B cell (primary cell): ENCODE results near the gene CACHD1.
"Not testable (repeated sequence)": the region's sequence is repeated elsewhere in the genome, so short reads cannot be mapped to it uniquely, and the experiment has no call there.

Experiments used
- EZH2 ChIP-seq: IDR thresholded peaks from 2 replicates; pipeline ENCODE4 v1.6.1; 2012; ENCODE audit warnings: borderline replicate concordance, low read depth, mild to moderate bottlenecking, moderate library complexity, low read length; ENCODE audit not compliant: insufficient read depth, poor library complexity, severe bottlenecking
- TF ChIP-seq, protein P1 (sequence below): fragments of 200-600 bp; IDR thresholded peaks from one replicate; pipeline ENCODE4 v1.8.0; 2022; ENCODE audit warnings: antibody characterized with exemption, mild to moderate bottlenecking

DNA sequence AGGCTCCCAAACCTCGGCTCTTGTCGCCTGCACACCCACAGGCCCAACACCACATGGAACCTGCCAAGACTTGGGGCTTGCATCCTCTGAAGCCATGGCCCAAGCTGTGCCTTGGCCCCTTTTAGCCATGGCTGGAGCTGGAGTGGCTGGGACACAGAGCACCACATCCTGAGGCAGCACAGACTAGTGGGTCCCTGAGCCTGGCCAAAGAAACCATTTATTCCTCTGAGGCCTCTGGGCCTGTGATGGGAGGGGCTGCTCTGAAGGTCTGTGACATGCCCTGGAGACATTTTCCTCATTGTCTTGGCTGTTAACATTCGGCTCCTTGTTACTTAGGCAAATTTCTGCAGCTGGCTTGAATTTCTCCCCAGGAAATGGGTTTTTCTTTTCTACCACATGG lies 141.0 kb downstream of the CACHD1 start:
- TF ChIP-seq, protein P1, sequence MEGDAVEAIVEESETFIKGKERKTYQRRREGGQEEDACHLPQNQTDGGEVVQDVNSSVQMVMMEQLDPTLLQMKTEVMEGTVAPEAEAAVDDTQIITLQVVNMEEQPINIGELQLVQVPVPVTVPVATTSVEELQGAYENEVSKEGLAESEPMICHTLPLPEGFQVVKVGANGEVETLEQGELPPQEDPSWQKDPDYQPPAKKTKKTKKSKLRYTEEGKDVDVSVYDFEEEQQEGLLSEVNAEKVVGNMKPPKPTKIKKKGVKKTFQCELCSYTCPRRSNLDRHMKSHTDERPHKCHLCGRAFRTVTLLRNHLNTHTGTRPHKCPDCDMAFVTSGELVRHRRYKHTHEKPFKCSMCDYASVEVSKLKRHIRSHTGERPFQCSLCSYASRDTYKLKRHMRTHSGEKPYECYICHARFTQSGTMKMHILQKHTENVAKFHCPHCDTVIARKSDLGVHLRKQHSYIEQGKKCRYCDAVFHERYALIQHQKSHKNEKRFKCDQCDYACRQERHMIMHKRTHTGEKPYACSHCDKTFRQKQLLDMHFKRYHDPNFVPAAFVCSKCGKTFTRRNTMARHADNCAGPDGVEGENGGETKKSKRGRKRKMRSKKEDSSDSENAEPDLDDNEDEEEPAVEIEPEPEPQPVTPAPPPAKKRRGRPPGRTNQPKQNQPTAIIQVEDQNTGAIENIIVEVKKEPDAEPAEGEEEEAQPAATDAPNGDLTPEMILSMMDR: not testable (repeated sequence)
- not testable (repeated sequence) for TF ChIP-seq EZH2
